GM12864 (cell line): ENCODE data around the gene CCT8.

Experiments used
- DNase-seq: peaks from one replicate; pipeline ENCODE4 v3.0.0-alpha.2; 2011; ENCODE audit warnings: low read depth
- H3K4me3 ChIP-seq: 2 replicates; pipeline ENCODE4 v1.5.1; 2011; ENCODE audit warnings: mild to moderate bottlenecking, low read depth, low read length, control low read depth
- TF ChIP-seq, protein P1 (sequence below): IDR thresholded peaks from 2 replicates; pipeline ENCODE4 v1.5.1; 2011; ENCODE audit warnings: low read depth, mild to moderate bottlenecking, moderate library complexity, low read length, control low read depth, inconsistent platforms; ENCODE audit errors: missing control alignments

The CCT8 gene

DNA sequence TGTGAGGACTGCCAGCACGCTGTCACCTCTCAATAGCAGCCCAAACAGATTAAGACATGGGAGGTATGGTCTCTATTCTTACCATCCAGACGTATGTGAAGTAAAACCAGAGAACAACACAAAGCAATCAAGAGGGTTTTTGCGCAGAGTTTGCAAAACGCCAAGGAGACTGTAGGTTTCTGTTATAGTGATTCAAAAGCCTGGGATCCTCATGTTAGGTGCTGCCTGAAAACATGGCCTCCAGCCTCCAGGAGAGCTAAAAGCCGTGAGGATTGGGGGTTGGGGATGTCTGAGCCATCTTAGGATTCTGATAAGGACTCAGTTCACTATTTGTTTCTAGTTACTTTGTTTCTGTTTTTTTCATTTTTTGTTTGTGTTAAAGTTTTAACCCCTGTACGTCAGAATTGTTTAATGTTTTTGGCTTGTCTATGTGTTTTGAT lies 4.2 kb upstream of the CCT8 start:
- peak overlapping the region; percentile 54 for H3K4me3 ChIP-seq
- TF ChIP-seq, protein P1, sequence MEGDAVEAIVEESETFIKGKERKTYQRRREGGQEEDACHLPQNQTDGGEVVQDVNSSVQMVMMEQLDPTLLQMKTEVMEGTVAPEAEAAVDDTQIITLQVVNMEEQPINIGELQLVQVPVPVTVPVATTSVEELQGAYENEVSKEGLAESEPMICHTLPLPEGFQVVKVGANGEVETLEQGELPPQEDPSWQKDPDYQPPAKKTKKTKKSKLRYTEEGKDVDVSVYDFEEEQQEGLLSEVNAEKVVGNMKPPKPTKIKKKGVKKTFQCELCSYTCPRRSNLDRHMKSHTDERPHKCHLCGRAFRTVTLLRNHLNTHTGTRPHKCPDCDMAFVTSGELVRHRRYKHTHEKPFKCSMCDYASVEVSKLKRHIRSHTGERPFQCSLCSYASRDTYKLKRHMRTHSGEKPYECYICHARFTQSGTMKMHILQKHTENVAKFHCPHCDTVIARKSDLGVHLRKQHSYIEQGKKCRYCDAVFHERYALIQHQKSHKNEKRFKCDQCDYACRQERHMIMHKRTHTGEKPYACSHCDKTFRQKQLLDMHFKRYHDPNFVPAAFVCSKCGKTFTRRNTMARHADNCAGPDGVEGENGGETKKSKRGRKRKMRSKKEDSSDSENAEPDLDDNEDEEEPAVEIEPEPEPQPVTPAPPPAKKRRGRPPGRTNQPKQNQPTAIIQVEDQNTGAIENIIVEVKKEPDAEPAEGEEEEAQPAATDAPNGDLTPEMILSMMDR, result no peak
- no peak for DNase-seq

DNA sequence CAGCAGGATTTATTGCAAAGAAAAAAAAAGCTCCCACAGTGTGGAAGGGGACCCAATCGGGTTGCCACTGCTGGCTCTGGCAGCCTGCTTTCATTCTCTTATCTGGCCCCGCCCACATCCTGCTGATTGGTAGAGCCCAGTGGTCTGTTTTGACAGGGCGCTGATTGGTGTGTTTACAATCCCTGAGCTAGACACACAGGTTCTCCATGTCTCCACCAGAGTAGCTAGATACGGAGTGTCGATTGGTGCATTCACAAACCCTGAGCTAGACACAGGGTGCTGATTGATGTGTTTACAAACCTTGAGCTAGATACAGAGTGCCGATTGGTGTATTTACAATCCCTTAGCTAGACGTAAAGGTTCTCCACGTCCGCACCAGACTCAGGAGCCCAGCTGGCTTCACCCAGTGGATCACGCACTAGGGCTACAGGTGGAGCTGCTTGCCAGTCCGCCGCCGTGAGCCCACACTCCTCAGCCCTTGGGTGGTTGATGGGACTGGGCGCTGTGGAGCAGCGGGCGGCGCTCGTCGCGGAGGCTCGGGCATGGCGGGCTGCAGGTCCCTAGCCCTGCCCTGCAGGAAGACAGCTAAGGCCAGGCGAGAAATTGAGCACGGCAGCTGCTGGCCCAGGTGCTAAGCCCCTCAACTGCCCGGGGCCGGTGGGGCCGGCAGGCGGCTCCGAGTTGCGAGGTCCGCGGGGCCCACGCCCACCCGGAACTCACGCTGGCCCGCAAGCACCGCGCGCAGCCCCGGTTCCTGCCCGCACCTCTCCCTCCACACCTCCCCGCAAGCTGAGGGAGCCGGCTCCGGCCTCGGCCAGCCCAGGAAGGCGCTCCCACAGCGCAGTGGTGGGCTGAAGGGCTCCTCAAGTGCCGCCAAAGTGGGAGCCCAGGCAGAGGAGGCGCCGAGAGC lies 3.5 kb upstream of the CCT8 start:
- H3K4me3 ChIP-seq, result peak overlapping the region; percentile 54
- DNase-seq, result peak; percentile 18

DNA sequence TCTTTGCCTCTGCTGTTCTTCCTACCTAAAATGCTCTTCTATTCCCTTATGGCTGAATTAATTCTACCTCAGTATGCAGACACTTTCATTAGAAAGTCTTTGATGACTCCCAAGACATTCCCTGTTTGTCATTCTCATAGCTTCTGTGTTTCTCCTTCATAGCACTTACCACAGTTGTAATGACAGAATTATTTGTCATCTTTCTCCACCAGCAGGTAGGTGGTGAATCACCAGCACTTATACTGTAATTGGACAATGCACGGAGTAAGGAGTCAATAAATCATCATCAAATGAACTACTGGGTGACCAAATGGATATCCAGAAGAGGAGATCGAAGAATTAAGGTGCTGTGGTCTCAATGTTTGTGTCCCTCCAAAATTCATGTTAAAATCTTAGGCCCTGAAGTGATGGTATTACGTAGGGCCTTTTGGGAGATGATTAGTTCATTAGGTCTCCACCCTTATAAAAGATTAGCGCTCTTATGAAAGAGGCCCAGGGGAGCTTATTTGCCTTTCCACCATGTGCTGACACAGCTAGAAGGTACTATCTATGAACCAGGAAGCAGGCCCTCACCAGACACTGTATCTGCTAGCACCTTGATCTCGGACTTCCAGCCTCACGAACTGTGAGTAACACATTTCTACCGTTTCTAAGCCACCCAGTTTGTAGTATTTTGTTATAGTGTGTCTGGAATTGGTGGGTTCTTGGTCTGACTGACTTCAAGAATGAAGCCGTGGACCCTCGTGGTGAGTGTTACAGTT lies 2.4 kb upstream of the CCT8 start:
- TF ChIP-seq, protein P1, result no peak
- DNase-seq, result no peak
- H3K4me3 ChIP-seq, result no peak overlapping the region

DNA sequence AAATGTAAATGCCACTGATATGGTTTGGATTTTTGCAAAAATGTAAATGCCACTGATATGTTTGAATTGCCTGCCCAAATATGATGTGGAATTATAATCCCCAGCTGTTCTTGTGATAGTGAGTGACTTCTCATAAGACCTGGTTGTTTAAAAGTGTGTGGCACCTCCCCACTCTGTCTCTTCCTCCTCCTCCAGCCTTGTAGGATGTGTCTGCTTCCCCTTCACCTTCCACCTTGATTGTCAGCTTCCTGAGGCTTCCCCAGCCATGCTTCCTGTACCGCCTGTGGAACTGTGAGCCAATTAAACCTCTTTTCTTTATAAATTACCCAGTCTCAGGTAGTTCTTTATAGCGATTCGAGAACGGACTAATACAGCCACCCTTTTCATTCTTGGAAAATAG lies 1.3 kb upstream of the CCT8 start:
- no peak overlapping the region for H3K4me3 ChIP-seq
- DNase-seq, result no peak
- TF ChIP-seq, protein P1, result no peak

DNA sequence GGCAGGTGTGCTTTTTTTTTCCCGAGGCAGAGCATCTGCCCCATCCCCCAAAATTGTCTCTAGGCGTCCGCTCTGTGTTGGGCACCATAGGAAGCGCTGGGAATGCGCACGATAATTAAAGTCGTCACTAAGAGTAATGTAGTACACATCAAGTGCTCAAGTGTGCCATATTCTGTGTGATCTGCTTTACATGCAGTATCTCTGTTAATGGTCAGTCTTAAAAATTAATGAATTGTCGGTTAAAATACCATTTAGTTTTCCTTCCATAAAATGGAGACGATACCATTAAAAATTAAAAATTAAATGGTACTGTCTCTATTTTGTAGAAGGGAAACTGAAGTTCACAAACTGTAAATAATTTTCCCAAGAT lies 544 bp upstream of the CCT8 start:
- no peak for DNase-seq
- TF ChIP-seq, protein P1, result no peak
- H3K4me3 ChIP-seq, result peak overlapping the region; percentile 94

DNA sequence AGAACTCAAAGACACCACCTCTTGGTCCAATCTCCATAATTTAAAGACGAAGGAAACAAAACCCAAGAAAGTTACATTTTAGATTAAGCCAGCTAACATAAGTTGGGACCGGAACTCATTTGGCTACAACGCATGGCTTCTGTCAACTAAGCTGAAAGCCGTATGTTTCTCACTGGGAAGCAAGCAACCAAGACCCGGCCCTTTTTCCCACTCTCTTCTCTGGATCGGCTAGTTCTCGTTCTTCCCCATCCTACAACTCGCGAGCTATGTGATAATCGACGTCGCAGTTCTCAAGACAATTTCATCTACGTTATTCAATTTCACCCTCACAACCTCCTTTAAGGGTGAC lies 601 bp downstream of the CCT8 start:
- no peak for DNase-seq
- peak overlapping the region; percentile 94 for H3K4me3 ChIP-seq
- TF ChIP-seq, protein P1, result no peak

DNA sequence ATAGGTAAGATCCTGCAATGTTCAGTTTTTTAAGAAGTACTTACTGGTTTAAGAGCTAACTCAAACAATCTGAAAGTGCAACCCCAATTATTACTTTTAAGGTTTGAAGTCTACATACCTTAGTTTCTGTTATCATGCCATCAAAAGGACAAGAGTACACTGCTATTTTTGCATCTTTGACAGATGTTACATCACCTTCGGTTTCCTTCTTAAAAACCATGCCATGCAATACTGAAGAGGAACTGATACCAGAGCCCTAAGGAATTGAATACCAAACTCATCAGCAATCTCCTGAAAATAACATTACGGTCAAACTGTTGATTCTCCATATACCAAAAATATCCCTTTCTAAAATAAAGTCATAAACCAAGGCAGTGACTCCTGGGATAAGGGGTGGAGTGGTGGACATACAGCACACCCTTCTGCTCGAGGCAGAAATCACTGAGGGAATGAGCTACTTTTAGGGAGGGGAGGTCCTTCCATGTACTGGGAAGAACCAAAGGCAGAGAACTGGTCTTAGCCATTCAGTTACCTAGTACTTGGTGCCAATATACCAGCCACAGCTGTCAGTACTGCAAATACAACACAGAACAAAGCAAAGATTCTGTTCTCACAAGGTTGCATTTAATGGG lies 8.5 kb downstream of the CCT8 start:
- no peak overlapping the region for H3K4me3 ChIP-seq
- TF ChIP-seq, protein P1, result no peak
- peak; percentile 33 for DNase-seq
